GDM1 (cell line): ENCODE results near the gene OR2Y1.
A peak's percentile ranks its signal among the peaks of the same experiment; 100 is the strongest.
"Not testable (repeated sequence)": the region's sequence is repeated elsewhere in the genome, so short reads cannot be mapped to it uniquely, and the experiment has no call there.

Experiments
- DNase-seq: peaks from one replicate; lab custom pipeline; 2025; lab: John Stamatoyannopoulos, UW

OR2Y1 gene, protein sequence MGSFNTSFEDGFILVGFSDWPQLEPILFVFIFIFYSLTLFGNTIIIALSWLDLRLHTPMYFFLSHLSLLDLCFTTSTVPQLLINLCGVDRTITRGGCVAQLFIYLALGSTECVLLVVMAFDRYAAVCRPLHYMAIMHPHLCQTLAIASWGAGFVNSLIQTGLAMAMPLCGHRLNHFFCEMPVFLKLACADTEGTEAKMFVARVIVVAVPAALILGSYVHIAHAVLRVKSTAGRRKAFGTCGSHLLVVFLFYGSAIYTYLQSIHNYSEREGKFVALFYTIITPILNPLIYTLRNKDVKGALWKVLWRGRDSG

GRCh38 chr5:180739958-180740357, at the start of gene OR2Y1:
Gene OR2Y1 (minus strand): TSS chr5:180740058. CDS start chr5:180740058, 0 bp downstream.
- DNase-seq: no peak

- DNase-seq: not testable (repeated sequence)
These were observed 49.0 kb upstream of the OR2Y1 start for GRCh38 chr5:180788651-180789410.

GRCh38 chr5:180787711-180788431, 48.0 kb upstream of the OR2Y1 start:
- no peak for DNase-seq

DNA sequence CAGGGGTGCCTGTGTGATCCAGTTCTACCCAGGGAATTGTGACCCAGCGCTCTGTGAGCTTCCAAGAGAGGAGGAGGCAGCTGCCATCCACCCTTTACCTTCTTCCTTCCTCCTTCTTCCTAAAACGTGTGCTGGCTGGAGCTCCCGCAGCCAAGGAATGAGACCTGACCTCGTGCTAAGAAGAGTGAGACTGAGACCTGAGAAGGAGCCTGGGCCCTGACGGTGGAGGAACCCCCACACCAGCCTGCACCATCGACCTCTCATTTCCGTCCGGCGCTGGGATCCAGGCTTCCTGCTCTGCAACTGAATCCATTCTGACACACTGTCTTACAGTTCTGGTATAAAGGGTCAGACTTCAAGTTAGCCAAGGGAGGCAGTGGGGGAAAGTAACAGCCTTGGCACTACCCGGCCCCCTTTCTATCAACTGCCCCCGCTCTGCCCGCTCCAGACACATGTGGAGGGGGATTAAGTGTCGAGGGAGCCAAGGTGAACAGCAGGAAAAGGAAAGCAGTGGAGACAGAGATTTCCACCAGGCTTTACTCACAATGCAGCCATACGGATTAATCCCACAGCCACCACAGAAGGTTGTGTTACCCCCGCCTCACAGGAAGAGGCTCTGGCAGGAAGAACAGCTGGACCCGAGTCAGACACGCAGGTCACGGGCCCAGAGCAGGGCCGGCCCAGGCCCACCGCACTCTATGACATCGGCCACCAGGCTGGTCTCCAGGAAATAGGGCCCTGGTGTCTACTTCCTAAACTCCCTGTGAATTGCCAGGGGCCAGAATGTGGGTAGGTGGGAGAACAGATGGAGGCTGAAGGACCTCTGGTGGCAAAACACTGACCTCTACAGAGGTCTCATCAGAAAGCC, 46.9 kb upstream of the OR2Y1 start:
- no peak for DNase-seq

- DNase-seq: no peak
These were observed 46.0 kb upstream of the OR2Y1 start for GRCh38 chr5:180785794-180786221.

DNA sequence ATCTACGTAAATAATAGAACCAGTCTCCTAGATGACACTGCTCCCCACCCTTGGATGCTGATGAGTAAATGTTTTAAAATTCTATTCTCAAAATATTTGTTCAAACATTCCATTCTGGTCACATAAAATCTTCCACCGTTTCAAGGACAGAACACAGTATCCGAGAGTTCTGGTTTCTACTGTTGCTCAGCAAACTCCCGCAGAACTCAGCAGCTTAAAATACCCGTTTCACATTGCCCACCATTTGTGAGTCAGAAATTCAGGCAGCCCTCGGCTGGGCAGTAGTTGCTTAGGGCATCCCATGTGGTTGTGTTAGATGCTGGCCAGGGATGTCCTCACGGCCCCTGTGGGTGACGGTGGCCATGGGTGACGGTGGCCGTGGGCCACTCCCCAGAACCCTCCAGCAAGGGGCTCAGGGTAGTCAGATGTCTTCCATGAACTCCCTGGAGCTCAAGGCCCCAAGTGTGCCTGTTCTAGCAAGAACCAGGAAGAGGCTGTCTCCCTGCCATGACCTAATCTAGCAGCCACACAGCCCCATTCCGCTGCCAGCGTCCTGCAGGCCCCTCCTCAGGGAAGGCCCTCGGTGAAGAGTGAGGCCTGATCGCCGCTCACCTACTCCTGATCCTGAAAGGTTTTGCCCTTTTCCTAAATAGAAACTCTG, 45.4 kb upstream of the OR2Y1 start:
- no peak for DNase-seq

DNA sequence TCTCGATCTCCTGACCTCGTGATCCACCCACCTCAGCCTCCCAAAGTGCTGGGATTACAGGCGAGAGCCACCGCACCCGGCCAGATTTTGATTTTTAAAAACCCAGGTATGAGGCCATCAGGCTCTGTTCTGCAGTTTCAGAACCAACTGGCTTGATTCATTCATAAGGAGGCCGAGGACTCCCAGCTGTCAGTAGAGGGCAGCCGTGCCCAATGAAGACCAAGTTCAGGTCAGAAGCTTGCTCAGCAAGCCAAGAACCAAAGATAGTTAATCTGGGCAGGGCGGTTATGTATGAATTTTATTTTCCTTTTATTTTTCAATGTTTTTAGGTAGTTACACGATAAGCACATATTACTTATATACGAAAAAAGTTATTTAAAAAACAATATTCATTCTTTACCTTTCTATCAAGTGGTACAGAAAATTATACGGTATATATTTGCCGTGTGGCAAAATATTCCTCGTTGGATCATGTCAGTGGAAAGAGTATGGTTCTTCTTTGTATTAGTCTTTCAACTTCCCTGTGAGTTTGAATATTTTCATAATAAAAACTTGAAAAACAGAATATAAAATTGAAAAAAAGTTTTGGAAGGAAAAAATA, 44.7 kb upstream of the OR2Y1 start:
- peak; percentile 18 for DNase-seq

DNA sequence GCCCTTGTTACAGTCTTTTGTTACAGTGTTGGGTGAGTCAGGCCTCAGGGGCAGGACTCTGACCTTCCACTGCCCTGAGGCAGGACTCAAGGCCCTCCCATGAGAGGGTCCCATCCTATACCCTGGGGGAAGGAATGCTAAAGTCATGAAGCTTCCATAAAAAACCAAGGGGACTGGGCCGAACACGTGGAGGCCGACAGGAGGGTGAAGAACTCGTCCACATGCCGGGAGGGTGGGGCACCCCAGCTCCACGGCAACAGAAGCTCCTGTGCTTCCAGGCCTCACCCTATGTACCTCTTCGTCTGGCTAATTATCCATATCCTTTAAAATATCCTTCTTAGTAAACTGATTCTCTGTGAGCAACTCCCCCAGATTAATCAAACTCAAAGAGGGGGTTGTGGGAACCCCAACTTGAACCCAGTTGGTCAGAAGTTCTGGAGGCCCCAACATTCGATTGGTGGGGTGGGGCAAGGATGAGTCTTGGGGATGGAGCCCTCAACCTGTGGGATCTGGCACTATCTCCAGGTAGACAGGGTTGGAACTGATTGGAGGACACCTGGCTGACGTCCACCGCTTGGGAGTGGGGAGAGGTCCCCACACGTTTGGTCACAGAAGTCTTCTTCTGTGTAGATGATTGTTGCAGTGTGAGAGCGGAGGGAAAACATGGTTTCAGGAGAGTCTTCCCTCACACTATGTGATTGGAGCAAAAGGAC, 43.6 kb upstream of the OR2Y1 start:
- no peak for DNase-seq

DNA sequence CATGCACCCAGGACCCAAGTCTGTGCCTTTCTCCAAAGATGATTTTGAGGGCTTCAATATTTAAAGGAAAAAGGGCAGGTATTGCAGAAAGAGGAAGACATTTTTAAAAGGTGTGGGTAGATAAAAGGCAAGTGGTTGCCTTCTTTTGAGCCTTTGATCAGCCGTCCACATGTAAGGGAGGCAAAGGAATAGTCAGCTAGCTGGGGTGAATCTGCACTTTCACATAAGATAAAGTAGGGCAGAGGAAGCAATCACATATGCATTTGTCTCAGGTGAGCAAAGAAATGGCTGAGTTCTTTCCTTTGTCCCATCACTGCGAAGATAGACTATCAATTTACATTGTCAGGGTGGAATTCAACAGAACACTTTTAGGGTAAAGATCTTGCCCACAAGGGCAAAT, 42.9 kb upstream of the OR2Y1 start:
- no peak for DNase-seq

GRCh38 chr5:180781900-180782326, 42.1 kb upstream of the OR2Y1 start:
- DNase-seq: not testable (repeated sequence)

DNA sequence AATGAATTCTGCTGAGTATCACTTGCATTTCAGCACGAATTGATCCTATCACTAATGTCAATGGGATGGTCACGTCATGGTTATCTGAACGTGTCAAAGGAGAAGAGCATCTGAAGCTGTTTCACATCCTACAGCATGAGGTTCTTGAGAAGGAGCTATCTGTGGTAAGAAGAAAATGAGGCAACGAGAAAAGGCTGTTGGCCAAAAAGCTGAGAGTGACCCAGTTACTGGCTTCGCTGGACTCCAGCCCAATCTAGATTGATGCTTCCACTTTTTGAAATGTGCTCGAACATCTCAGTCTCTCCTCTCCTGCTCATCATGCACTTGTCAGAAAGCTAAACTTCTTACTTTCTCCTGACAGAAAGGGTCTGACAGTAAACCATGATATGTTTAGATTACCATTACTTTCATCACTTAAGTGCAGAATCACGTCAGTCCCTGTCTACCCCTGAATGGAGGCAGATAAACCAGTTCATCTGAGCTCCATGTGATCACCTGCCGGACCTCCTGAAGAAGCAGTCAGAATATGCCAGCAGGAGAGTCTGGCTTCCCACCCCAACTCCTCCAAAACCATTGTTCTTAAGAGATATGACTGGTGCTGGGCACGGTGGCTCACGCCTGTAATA, 40.2 kb upstream of the OR2Y1 start:
- DNase-seq: no peak

GRCh38 chr5:180777475-180777874, 37.6 kb upstream of the OR2Y1 start:
- no peak for DNase-seq

DNA sequence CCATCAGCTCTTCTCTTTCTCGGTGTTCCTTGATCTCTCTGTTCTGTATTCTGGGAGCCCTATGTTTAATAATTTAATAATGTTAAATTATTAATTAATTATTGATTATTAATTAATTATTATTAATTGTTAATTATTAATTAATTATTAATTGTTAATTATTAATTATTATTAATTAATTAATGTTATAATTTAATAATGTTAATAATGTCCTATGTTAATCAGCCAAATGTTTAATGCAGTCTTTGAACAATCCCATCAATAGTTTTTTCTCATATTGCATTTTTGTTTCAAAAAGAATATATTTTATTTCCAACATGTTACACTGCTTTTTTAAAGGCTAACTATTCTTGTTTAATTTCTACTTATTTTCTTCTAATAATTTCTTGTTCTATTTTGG, 36.5 kb upstream of the OR2Y1 start:
- no peak for DNase-seq

GRCh38 chr5:180775624-180776023, 35.8 kb upstream of the OR2Y1 start:
- no peak for DNase-seq

- DNase-seq: no peak
These were observed 32.0 kb upstream of the OR2Y1 start for GRCh38 chr5:180771839-180772238.

- DNase-seq: no peak
These were observed 30.0 kb upstream of the OR2Y1 start for GRCh38 chr5:180769821-180770220.

GRCh38 chr5:180755601-180756000, 15.7 kb upstream of the OR2Y1 start:
- no peak for DNase-seq

- DNase-seq: no peak
These were observed 4.4 kb upstream of the OR2Y1 start for GRCh38 chr5:180744253-180744652.

DNA sequence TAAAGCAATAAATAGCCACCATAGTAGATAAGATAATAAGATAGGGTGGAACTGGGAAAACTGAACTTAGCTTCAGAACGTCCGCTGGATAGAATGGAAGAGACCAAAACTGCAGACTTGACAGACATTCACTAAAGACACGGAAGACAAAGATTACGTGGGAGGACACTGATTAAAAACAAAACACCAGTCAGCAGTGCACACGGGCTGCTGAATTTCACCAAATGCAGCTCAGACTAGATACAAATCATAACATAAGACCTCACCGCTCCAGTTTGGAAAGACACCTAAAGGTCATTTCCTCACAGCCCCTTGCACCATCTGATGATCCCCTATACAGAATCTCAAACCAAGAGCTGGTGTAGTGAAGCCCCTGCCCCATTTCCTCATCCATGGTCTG, 2.9 kb upstream of the OR2Y1 start:
- no peak for DNase-seq

GRCh38 chr5:180740953-180741352, 1.1 kb upstream of the OR2Y1 start:
- DNase-seq: not testable (repeated sequence)
